Peyer's patch (tissue), 4 donors: ENCODE results near the gene KRTAP5-4. TPM values are rescaled to one million over a fixed set of nuclear protein-coding genes. Genes with fewer than 3 reads are reported as not detected.

Experiments used
- DNase-seq, 3 donors: peaks; one replicate each; pipeline ENCODE4 v3.0.0-alpha.2; 2017 to 2019
- H3K27ac ChIP-seq, 4 donors: fragments of 200-600 bp; sonication (generic); one replicate each; pipeline ENCODE4 v1.5.1; 2016 to 2019
- H3K27me3 ChIP-seq, 2 donors: fragments of 200-600 bp; sonication (generic); one replicate each; pipeline ENCODE4 v1.5.1; 2019
- H3K36me3 ChIP-seq, 3 donors: fragments of 200-600 bp; sonication (generic); one replicate each; pipeline ENCODE4 v1.5.1; 2016 to 2019
- H3K4me1 ChIP-seq, 4 donors: fragments of 200-600 bp; sonication (generic); one replicate each; pipeline ENCODE4 v1.5.1; 2016 to 2019
- H3K4me3 ChIP-seq, 4 donors: fragments of 200-600 bp; sonication (generic); 1 replicate in 3 of 4; 2 replicates in 1 of 4; pipeline ENCODE4 v1.5.1; 2016 to 2019; ENCODE audit warnings: mild to moderate bottlenecking in 1 of 4
- H3K9me3 ChIP-seq, 4 donors: fragments of 200-600 bp; sonication (generic); one replicate each; pipeline ENCODE4 v1.5.1; 2016 to 2019; ENCODE audit warnings: mild to moderate bottlenecking in 1 of 4
- POLR2A ChIP-seq, 2 donors: fragments of 450-650 bp; IDR thresholded peaks; one replicate each; pipeline ENCODE4 v1.5.1; 2017; ENCODE audit warnings: antibody characterized with exemption in 2 of 2, mild to moderate bottlenecking in 2 of 2, moderate library complexity in 2 of 2
- total RNA-seq, 4 donors: library from RNA; depleted of rRNA; stranded (reverse); fragments of >200 nt; gene quantifications; one replicate each; pipeline ENCODE4 v1.1.0, GENCODE V29; 2016
- TF ChIP-seq, protein P1 (sequence below), 6 experiments: fragments of 450-650 bp in 4 of 6; fragments of 200-600 bp in 2 of 6; sonication (generic) in 1 of 6; IDR thresholded peaks; one replicate each; pipeline ENCODE4 v1.5.1; 2017 to 2019; ENCODE audit warnings: antibody characterized with exemption in 6 of 6, mild to moderate bottlenecking in 3 of 6, moderate library complexity in 1 of 6

KRTAP5-4 gene
- total RNA-seq, 4 donors from 2014 or later = not detected

- peak; percentile 41 to 80 (median 72) for DNase-seq
- Histone ChIP-seq H3K4me3 (peak overlapping the region; percentile 71 to 90 (median 86)), H3K36me3 (no peaks in the 10 kb centered on the region), H3K27me3 (no peaks in the 10 kb centered on the region), H3K9me3 (peaks cover 0 to 3% (median 0%) of the 10 kb centered on the region in 4 donors), H3K27ac (peak overlapping the region; percentile 84 to 97 (median 95)), H3K4me1 (peaks cover 6 to 52% (median 25%) of the 10 kb centered on the region in 4 donors)
- TF ChIP-seq POLR2A (IDR thresholded peaks at IDR 0.05) = peak; percentile 5 to 9
- TF ChIP-seq, protein P1, sequence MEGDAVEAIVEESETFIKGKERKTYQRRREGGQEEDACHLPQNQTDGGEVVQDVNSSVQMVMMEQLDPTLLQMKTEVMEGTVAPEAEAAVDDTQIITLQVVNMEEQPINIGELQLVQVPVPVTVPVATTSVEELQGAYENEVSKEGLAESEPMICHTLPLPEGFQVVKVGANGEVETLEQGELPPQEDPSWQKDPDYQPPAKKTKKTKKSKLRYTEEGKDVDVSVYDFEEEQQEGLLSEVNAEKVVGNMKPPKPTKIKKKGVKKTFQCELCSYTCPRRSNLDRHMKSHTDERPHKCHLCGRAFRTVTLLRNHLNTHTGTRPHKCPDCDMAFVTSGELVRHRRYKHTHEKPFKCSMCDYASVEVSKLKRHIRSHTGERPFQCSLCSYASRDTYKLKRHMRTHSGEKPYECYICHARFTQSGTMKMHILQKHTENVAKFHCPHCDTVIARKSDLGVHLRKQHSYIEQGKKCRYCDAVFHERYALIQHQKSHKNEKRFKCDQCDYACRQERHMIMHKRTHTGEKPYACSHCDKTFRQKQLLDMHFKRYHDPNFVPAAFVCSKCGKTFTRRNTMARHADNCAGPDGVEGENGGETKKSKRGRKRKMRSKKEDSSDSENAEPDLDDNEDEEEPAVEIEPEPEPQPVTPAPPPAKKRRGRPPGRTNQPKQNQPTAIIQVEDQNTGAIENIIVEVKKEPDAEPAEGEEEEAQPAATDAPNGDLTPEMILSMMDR (IDR thresholded peaks at IDR 0.05) = peak in 1 of 6 experiments; percentile 3
Observed at GRCh38 chr11:1573077-1573902, 48.6 kb downstream of the KRTAP5-4 start.

- H3K27me3 ChIP-seq = no peaks in the 10 kb centered on the region
- TF ChIP-seq POLR2A (IDR thresholded peaks at IDR 0.05) = peak; percentile 43 to 69
- TF ChIP-seq, protein P1 (IDR thresholded peaks at IDR 0.05) = no peak
- H3K4me3 ChIP-seq = peak within 1 kb of the TSS; percentile 71 to 90 (median 86)
- H3K4me1 ChIP-seq = peaks cover 6 to 60% (median 25%) of the 10 kb centered on the region in 4 donors
- H3K9me3 ChIP-seq = no peaks in the 10 kb centered on the region
- H3K36me3 ChIP-seq = no peaks in the 10 kb centered on the region
- peak; percentile 92 to 97 (median 97) for DNase-seq
- H3K27ac ChIP-seq = peak within 1 kb of the TSS; percentile 84 to 97 (median 95)
Observed at GRCh38 chr11:1572197-1573076, 49.5 kb downstream of the KRTAP5-4 start, which contains the start of gene DUSP8. Gene DUSP8 (minus strand): TSS chr11:1572271. CDS start chr11:1565826, 6,445 bp downstream.

DNA sequence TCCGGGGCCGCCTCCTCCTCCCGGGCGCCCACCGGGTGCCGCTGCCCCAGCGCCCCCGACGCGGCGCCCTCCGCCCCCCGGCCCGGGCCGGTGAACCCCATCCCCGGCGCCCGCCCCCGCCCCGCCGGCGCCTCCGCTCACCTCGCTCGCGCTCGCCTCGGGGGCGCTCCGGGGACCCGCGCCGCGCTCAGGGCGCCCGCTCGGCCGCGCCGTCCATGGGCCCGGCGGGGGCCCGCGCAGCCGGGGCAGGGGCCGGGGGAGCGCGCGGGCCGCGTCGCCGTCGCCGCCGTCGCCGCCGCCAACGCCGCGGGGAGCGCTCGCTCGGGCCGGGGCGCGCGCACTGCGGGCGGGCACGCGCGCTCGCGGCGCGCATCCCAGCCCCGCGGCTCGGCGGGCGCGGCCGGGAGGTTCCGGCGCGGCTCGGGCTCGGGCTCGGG lies 50.2 kb downstream of the KRTAP5-4 start:
- Histone ChIP-seq H3K36me3 (no peaks in the 10 kb centered on the region), H3K4me1 (peaks cover 6 to 67% (median 25%) of the 10 kb centered on the region in 4 donors), H3K27me3 (no peaks in the 10 kb centered on the region), H3K9me3 (no peaks in the 10 kb centered on the region), H3K4me3 (peak overlapping the region; percentile 48 to 88 (median 74)), H3K27ac (peak overlapping the region; percentile 38 to 97 (median 74))
- no peak for DNase-seq
- TF ChIP-seq, protein P1 (IDR thresholded peaks at IDR 0.05) = no peak
- no peak for TF ChIP-seq POLR2A (IDR thresholded peaks at IDR 0.05)

Other genes with a start within 250 kb of the KRTAP5-4 start
- gene BRSK2, start 232.2 kb downstream of the KRTAP5-4 start, total RNA-seq = 1 to 10 TPM in 1 of 4 donors, under 1 TPM in 2, not detected in 1; 0.35 to 6.4 (median 0.40) TPM
- 10 to 100 TPM; 34.7 to 50.4 (median 40.5) TPM for gene MOB2, start 135.4 kb downstream of the KRTAP5-4 start, total RNA-seq
- 10 to 100 TPM in 3 of 4 donors, 1 to 10 TPM in 1; 2.5 to 18.4 (median 13.2) TPM for gene DUSP8, start 49.9 kb downstream of the KRTAP5-4 start, total RNA-seq
- not detected for gene KRTAP5-1, start 36.9 kb downstream of the KRTAP5-4 start, total RNA-seq
- gene KRTAP5-2, start 23.8 kb downstream of the KRTAP5-4 start, total RNA-seq = not detected
- gene KRTAP5-3, start 13.7 kb downstream of the KRTAP5-4 start, total RNA-seq = not detected
- not detected for gene KRTAP5-5, start 7.6 kb upstream of the KRTAP5-4 start, total RNA-seq
- not detected for gene KRTAP5-6, start 75.1 kb upstream of the KRTAP5-4 start, total RNA-seq
- gene IFITM10, start 128.5 kb upstream of the KRTAP5-4 start, total RNA-seq = 1 to 10 TPM in 3 of 4 donors, under 1 TPM in 1; 0.88 to 5.0 (median 3.4) TPM
- gene CTSD, start 141.8 kb upstream of the KRTAP5-4 start, total RNA-seq = 1,000 to 10,000 TPM in 2 of 4 donors, 100 to 1,000 TPM in 2; 129 to 1,688 (median 1,221) TPM
- gene SYT8, start 212.9 kb upstream of the KRTAP5-4 start, total RNA-seq = 10 to 100 TPM in 3 of 4 donors, not detected in 1; 21.3 to 57.6 (median 44.6) TPM
- gene TNNI2, start 216.8 kb upstream of the KRTAP5-4 start, total RNA-seq = 10 to 100 TPM in 1 of 4 donors, 1 to 10 TPM in 2, not detected in 1; 4.7 to 23.9 (median 9.3) TPM
- gene LSP1, start 230.9 kb upstream of the KRTAP5-4 start, total RNA-seq = 100 to 1,000 TPM in 1 of 4 donors, 10 to 100 TPM in 3; 10.6 to 175 (median 15.4) TPM